Measurements from ENCODE around the gene TNFAIP6. TPM values are rescaled to one million over a fixed set of nuclear protein-coding genes. Genes with fewer than 3 reads are reported as not detected.

TNFAIP6 gene
- polyA plus RNA-seq, 1 of the 3 experiments (the other 2 are of a cell fraction), result 0.58 TPM

GRCh38 chr2:151394509-151394908 lies 37.1 kb downstream of the TNFAIP6 start:
- ChIA-PET POLR2A (no interaction called here), CTCF (no interaction called here)
- H4K20me1 ChIP-seq (ENCODE audit: insufficient read depth), result no peaks in the 10 kb centered on the region
- no peaks in the 10 kb centered on the region for H3K27me3 ChIP-seq (ENCODE audit: insufficient read depth)
- no peaks in the 10 kb centered on the region for H3K4me1 ChIP-seq (ENCODE audit: control insufficient read depth in 1 of 2, insufficient read depth in 2 of 2, low read depth in 1 of 2, low read length in 1 of 2)
- no peaks in the 10 kb centered on the region for H3K36me3 ChIP-seq (replicated peaks in 1 of 2; ENCODE audit: control insufficient read depth in 1 of 2, insufficient read depth in 2 of 2, low read length in 1 of 2)
- H3K4me2 ChIP-seq, result no peak overlapping the region
- 92% methylated on average over 4 of the region's 4 CpGs for WGBS (ENCODE audit: low lambda C conversion rate)
- H3K4me3 ChIP-seq (ENCODE audit: low read depth in 2 of 2, low read length in 1 of 2), result no peak overlapping the region
- H3F3A ChIP-seq (replicated peaks; ENCODE audit: insufficient read depth), result no peaks in the 10 kb centered on the region
- no peak overlapping the region for H3K9ac ChIP-seq
- TF ChIP-seq JUND (IDR thresholded peaks at IDR 0.05) (no peak), NRF1 (IDR thresholded peaks at IDR 0.05; ENCODE audit: low read depth, low read length) (no peak), IRF3 (IDR thresholded peaks at IDR 0.05; ENCODE audit: low read depth, low read length) (no peak), REST (IDR thresholded peaks at IDR 0.05; ENCODE audit: low read depth, low read length) (no peak), USF1 (IDR thresholded peaks at IDR 0.05; ENCODE audit: borderline replicate concordance, low read depth) (no peak), RXRA (IDR thresholded peaks at IDR 0.05; ENCODE audit: borderline replicate concordance, low read depth) (no peak), ELF1 (IDR thresholded peaks at IDR 0.05) (no peak), PBX3 (IDR thresholded peaks at IDR 0.05) (no peak), CHD2 (IDR thresholded peaks at IDR 0.05; ENCODE audit: low read length, partially characterized antibody) (no peak), GATA2 (CRISPR knock-in tag; IDR thresholded peaks at IDR 0.05) (no peak), MAX (IDR thresholded peaks at IDR 0.05; ENCODE audit: low read depth) (no peak), RCOR1 (IDR thresholded peaks at IDR 0.05; ENCODE audit: low read length) (no peak), YY1 (IDR thresholded peaks at IDR 0.05; ENCODE audit: low read depth) (no peak), TCF12 (IDR thresholded peaks at IDR 0.05) (no peak)
- no peaks in the 10 kb centered on the region for H3K79me2 ChIP-seq (ENCODE audit: insufficient read depth)
- H2AFZ ChIP-seq (ENCODE audit: low read depth), result no peak overlapping the region
- no peaks in the 10 kb centered on the region for H3K9me3 ChIP-seq
- no peak overlapping the region for H3K27ac ChIP-seq (ENCODE audit: low read depth in 2 of 2, low read length in 1 of 2)
- H3K9me2 ChIP-seq, result no peaks in the 10 kb centered on the region
- no peak for DNase-seq

Data from SK-N-SH (cell line).